NCI-H1417 (cell line): ENCODE data around the gene RTL10.
A peak's percentile ranks its signal among the peaks of the same experiment; 100 is the strongest.

Experiments
- DNase-seq, 3 experiments: peaks; one replicate each; lab custom pipeline; 2025; lab: John Stamatoyannopoulos, UW

The RTL10 gene

DNA sequence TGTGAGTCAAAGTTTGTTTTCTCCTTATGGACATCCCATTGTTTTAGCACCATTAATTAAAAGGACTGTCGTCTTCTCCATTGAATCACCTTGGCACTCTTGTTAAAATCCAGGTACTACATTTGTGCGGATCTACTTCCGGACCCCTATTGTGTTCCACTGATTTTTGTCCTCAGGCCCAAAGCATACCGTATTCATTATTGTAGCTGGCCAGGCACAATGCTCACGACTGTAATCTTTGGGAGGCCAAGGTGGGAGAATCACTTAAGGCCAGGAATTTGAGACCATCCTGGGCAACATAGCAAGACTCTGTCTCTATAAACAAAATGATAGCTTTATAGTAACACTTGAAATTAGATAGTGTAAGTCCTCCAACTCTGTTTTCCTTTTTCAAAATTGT, 8.9 kb upstream of the RTL10 start:
- DNase-seq: no peak

DNA sequence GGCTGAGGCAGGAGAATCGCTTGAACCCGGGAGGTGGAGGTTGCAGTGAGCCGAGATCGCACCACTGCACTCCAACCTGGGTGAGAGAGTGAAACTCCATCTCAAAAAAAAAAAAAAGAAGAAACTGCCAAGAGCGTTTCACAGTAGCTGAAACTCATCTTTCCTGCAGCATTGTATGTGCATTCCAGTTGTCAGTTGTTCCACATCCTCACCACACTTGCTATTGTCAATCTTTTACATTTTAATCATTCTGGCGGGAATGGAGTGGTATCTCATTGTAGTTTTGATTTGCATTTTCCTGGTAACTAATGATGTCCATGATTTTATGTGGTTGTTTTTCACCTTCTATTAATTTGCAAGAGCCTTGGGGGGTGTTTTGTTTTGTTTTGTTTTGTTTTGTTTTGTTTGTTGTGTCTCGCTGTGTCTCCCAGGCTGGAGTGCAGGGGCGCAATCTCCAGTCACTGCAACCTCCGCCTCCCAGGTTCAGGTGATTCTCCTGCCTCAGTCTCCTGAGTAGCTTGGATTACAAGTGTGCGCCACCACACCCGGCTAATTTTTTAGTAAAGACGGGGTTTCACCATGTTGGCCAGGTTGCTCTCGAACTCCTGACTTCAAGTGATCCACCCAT, 8.1 kb upstream of the RTL10 start:
- DNase-seq: no peak

DNA sequence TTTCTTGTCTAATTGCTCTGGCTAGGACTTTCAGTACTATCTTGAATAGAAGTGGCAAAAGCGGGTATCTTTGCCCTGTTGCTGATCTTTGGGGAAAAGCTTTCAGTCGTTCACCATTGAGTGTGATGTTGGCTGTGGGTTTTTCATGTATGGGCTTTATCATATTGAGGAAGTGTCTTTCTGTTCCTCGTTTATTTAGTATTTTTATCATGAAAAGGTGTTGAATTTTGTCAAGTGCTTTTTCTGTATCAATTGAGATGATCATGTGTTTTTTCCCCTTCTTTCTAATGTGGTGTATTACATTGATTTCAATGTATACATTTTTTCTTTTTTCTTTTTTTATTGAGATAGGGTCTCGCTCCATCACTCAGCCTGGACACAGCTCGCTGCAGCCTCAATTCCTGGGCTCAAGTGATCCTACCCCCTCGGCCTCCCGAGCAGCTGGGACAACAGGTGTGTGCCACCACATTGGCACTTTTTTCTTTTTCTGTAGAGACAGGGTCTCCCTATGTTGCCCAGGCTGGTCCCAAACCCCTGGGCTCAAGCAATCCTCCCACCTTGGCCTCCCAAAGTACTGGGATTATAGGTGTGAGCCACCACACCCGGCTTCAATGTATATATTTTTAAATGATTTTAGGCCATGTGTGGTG, 5.3 kb upstream of the RTL10 start:
- DNase-seq: no peak

DNA sequence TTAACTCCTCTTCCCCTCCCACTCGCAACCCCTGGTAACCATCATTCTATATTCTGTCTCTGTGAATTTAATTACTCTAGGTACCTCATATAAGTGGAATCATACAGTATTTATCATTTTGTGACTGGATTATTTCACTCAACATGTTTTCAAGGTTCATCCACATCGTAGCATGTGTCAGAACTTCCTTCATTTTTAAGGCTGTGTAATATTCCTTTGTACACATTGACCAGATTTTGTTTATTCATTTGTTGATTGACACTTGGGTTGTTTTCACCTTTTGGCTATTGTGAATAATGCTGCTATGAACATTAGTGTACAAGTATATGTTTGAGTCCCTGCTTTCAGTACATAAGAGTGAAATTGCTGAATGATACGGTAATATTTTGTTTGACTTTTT, 2.7 kb upstream of the RTL10 start:
- DNase-seq: no peak

DNA sequence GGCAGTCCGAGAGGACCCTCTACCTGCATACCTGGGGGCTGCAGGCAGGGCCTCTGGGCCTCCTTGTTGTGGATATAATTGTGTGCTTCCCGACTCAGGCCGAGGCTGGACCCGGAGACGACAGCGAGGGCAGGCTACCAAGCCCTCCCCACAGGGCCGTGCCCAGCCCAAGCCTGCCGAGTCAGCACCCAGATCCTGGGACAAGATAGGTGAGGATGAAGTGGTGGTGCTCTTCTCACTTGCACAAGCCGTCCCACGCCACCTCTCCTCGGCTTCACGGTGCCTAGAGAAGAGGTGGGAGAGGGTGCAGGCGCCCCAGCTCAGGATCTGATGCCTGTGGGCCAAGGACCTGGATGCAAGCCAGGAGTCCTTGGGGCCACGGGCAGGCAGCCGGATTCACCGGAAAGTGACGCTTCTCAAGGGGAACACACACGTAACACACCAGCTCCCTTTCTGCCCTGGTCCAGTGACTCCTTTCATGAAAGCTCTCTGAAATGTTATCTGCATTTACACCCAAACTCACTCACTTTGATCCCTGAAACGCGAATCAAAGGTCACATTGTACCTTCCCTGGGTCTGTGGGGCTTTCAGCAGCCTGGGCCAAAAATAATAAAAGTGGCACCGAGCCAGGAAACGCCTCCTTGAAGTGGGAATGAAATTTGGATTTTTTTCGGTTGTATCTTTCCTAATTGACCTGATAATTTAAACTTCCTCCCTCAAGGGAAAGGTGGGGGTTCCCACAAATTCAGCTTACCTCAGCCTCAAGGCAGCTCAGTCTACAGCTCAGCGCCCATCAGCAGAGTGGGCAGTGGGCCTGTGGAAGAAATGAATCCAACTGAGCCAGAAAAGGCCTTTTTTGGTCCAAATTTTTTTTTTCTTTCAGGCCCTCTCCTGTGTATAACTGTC, 1.1 kb upstream of the RTL10 start:
- DNase-seq: peak in 2 of 3 experiments; percentile 65 to 74

DNA sequence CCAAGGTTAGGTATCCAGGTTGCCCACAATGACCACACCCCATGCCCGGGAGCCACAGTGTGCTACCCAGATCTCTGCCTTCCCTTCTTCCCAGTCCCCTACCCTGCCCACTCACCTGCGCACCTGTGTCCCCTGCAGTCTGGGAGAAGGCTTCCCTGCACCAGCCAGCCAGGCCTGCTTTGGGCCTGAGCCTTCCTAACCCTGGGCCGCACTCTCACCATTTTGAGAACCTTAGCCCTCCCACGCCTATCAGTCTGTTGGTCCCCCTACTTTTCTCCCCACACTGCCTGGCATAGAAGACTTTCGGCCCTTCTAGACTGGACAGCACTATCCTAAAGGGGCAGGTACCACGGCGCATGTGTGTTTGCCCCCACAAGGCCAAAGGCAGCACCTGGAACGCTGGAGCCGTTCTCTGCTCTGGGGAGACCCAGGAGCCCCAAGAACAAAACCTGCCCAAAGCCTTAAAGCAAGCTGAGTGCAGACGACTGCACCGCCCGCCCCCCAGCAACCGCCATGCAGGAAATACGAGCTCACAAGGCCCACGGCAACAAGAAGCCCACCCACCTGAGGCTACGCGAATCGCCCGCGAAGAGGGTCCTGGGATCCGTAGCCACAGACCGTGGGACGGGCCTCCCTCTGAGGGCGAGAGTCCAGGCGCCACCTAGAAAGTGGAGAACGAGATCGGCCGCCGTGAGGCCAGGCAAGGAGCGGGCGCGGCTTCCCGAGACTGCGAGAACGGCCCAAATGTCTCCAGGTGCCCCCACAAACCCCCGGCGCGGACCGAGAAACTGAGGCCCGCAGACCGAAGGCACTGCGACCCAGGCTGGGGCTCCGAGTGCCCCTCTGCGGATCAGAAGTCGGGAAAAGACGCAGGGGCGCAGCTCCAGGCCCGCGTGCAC, 546 bp downstream of the RTL10 start:
- peak in 1 of 3 experiments; percentile 70 for DNase-seq

DNA sequence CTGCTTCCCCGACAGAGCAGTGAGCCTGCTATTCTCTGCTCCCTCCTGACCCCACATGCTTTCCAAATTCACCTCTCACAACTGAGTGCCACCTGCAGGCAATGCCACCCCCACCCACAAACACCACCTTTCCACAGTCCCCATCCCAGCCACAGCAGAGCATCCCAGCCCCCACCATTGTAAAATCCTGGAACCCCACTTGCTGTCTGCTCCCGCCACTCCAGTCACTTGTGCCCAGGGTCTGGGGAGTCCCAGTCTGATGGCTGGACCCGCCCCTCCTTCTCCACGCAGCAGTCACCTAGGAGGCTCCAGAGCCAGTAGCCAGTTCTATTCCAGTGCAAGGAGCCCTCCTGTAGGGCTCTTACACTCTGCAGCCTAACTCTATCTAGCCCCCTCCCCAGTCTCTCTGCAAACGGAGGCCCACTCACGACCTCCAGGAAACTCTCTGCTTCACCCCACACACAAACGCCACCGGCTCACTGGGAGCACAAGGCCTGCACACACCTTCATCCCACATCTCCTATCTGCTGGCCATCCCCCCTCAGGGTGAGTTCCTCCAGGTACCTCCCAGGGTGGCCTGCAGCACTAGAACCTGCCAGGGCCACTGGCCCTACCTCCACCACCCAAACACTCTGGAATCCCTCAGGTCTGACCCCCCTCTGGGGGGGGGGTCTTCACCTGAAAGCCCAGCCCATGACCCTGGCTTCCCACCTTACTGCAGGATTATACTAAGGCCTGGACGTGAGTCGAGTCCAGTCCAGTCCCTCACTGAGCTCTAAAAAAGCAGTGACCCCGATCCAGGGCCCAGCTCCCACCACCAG, 1.4 kb downstream of the RTL10 start:
- DNase-seq: no peak

DNA sequence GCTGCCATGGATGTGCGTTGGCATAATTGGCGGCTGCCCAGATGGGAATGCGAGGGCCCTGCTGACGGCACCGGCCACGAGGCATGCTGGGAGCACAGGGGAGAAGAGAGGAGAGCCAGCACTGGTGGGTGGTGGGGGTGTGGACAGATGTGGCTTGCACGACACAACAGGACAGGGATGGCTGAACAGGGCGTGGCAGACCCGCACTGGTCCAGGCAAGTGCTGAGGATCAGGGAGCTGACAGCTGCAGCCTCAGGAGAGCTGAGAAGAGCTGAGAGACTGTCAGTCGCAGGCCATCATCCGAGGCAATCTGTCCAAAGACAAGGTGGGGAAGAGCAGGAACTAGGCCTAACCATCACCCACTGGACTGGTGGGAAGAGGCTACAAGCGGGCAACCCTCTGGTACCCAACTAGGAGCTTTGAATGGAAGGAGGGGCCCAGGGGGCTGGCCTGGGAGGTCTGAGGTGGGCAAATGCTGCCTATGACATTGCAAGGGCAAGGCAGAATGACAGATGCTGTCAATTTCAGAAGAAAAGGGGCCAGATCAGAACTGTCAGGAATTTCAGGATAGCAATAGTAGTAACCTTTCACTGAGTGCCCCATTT, 2.4 kb downstream of the RTL10 start:
- no peak for DNase-seq

DNA sequence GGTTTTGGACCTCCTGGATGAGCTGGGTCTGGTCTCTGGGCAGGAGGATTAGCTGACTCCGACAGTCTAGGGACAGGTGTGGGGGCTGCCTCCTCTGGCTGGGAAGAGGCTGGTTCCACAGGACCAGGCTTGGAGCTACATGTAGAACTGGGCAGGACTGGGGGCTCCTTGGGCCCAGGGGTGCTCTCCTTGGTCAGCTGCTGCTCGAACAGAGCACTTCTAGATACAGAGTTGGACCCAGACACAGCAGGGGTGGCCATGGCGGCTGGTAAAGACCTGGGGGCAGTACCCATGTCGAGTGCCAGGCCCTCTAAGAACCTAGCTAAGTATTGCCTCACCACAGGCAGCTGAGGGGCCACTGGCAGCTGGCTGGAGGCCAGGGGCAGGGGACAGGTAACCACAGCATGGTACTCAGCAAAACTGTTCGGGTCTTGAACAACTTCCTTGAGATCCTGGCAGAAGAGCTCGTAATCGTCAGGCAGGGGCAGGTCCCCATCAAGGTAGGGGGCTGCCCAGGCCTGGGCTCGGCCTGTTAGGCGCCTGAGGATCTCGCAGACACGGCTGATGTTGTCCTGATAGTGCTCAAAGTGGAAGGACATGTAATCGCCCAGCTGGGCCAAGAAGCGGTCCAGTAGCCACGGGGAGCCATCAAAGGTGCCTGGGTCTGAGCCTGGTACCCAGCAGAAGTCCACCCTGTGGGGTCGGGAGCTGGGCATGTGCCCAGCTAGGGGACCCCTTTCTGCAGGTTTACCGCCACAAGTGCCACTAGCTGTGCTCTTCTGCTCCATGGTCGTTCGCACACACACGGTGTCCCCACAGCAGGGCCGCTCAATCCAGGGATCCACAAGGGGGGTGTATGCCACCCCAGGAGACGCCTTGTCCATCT, 3.1 kb downstream of the RTL10 start:
- DNase-seq: no peak

DNA sequence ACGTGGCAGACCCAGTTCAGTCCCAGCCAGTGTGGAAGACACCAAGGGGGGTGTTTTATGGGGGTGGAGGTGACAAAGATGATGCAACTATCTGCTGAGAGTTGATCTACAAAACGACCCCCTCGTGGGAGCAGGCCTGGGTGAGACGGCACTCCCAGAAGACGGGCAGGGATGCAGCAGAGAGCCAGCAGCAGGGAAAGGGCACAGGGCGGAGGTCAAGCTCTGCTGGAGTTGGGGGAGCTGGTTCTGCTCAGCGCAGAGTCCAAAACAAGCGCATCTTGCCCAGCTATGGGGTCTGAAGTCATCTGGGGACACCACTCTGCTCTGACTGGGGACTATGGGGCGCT, 3.9 kb downstream of the RTL10 start:
- no peak for DNase-seq

DNA sequence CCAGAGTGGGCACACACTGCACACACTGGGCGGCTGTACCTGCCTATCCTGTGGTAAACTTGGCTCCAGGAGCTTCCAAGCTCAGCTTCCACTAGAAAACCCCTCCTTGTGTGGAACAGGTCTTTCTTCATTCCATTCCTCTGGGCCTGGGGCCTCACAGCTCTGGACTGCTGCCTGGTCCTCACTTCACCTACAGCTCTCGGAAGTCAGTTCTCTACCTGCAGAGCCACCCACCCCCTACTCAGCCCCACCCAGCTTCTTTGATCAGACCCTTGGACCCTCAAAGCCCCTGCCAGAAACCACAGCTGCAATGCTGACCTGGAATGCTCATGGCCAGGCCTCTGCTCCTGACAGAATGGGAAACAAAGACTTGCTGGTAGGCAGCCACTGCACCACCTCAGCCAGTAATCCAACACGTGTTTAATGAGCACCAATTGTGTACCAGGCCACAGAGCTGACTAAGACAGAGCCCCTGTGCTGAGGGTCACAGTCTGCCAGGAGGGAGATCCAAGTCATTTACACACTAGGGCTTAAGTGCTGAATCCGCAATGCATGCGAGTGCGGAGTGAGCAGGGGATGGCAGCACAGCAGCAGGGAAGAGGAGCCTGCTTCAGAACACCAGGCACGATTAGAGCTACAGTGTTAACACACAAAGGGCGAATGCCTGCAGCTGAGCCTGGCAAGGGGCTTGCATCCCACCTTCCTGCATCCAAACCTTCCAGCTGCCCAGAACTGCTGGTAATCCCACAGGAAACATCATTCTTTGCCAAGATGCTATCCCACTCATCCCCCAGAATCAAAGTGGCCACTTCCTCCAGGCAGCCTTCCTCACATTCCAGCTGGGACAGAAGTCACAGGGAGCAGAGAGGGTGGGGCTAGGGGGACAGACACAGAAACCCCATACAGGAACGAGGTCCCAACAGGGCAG, 4.6 kb downstream of the RTL10 start:
- no peak for DNase-seq

DNA sequence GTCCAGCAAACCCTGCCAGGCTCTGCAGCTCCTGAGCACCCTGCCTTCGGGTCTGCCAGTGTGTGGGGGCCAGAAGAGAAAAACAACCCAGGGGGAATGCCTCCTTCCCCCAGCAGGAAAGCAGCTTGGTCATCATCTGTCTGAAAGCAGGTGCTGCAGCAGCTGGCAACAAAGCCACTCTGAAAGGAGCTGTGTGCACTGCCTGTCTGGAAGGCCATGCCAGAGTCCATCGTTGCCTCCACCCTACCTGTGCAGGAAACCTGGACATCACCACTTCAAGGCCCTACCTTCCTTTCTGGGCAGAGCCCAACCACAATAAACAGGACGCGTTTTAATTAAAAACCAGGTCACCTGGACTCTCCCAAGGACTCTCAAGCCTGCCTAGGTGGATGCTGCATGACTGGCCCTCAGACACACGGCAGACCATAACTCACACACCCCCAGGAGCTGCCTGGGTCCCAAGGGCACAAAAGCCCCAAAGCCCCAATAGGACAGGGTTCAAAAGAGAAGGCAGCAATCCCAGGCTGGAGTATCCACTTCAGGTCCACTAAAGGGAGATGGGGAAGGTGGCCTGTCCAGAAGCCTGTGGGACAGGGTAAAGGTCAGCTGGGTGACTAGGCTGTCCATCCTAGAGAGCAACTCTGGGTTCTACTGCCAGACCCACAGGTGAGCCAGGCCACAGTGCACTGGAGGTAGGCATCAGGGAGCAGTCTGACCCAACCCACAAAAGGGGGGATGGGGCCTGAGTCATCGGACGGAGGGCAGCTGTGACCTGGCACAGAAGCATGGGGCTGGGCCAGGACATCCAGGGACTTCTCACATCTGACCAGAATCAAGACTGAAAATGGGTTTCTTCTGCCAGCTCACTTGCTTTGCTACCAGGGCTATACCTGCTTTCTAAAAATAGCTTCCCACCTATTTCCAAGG, 6.1 kb downstream of the RTL10 start:
- DNase-seq: peak in 1 of 3 experiments; percentile 30

DNA sequence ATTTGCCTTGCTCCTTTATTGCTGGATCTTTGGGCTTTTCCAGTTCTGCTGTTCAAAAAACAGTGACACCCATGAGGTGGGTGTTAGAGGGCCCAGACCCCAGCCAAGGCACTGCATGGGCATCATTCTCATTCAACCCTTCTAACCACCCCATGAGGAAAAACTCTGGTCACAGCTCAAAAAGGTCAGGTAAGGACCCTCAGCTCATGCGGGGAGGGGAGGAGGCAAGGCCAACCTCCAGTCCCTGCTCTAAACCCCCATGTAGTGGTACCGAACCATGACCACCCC, 7.4 kb downstream of the RTL10 start:
- DNase-seq: no peak

DNA sequence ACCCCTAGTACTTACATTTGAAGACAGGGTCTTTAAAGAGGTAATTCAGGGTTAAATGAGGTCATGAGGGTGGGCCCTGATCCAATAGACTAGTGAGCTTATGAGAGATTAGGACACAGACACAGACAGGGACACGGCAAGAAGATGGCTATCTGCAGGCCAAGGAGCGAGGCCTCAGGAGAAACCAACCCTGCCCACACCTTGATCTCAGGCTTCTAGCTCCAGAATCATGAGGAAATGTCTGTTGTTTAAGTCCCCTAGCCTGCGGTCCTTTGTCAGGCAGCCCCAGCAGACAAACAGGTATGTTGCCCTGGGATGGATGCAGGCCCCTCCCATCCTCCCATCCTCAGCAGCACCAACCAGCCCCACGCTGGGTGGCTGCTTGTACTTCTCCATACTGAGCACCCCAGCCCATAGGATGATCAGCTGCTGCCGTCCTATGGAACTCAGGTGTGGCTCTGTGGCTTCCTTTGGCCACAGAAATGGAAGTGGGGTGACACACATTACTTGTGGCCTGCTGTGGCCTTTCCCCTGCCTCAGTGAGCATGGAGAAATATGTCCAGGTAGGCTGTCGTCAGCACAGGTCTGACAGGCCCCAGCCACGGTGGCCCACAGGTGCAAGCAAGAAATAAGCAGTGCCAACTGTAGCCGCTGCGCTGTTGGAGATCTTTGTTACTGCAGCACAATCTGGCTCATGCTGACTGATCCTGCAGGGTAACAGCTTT, 7.9 kb downstream of the RTL10 start:
- DNase-seq: no peak

DNA sequence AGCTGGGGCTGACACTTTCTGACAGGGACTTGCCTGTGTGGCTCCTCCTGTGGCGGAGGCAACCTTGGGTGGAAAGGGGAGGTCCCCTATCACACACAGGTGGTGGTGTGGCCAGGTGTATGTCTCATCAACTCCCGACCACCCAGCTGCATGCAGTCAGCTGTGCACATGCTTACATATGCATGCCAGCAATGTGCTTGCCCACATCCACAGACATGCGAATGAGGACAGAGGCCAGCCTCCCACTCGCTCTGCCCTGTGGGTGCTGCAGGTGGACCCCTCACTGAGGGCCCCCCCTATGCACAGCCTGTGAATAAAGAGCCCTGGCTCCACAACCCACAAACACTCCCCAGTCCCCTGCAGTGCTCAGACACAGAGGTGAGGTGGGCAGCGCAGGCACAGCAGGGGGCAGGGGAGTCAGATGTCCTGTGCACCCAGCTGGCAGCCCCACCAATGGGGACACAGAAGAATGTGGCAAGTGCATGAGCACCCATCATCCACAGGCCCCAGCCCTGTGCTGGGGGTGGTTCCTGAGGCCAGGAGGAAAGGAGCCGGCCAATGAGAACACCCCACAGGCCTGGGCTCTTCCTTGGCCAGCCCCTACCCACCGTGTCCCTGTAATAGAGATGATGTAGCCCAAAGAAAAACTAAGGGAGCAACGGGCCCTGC, 9.5 kb downstream of the RTL10 start:
- DNase-seq: no peak

DNA sequence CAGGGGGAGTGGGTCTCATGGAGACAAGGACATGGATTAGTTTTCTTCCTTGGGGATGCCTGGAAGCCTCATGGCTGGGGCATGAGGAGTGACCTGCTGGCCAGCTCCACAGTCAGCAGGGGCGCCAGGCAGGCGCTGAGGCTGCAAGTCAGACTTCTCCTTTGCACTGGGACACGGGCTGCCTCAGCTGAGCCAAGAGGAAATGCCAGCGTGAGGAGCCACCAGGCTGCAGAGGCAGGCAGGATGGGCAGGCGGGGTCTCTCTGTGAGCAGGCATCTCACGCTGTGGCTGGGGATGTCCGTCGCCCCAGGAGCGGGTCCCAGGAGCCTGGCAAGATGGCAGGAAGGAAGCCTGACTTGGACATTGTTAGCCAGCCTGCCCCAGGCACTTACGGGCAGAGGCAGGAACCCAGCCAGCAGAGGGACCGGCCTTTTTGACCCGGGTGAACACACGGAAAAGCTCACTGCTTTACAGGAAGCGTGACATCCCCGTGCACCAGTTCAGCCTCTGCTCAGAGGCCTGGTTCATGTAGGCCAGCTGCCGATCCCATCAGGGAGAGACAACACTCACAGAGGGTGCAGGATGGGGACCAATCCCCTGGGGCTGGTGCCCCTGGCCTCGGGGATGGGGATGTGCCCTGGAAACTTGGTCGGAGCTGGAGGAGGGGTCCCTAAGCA, 10.2 kb downstream of the RTL10 start:
- no peak for DNase-seq
